ENCODE data around the gene FAH. TPM values are rescaled to one million over a fixed set of nuclear protein-coding genes. Genes with fewer than 3 reads are reported as not detected.

FAH gene
- total RNA-seq, 2 experiments from 2014 or later: 41.1 to 44.3 TPM

DNA sequence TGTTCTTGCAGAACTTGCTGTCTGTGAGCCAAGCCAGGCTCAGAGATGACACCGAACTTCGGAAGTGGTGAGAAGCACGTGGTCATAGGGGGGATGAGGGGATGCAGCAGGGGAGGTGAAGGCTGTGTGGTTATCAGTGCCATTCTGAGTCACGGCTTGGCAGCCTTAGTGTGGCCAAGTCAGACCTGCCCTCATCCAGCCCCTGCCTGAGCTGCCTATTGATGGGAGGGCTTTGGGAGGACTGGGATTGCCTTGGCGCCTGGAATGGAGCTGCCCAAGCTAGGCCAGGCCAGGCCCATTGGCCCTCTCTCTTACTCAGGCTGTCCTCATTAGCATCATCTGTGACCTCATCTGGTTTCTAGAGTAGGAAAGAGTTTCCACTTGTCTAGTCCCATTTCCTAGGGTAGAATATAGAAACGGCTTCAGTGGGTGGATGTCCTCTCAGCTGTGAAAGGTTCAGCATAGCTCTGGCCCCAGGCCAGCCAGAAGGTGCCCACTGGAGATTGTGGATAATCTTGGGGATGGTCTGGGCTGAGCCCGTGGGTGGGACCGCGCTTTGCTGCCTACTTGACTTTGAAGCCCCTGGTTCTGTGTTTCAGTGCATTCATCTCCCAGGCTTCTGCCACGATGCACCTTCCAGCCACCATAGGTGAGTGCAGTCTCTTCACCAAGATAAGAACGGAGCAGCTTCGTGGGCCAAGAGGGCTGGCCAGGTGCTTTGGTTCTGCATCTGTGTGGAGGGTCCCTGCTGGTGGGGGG is 7.2 kb downstream of the FAH start:
- Mint-ChIP-seq H3K36me3 (ENCODE audit: low read depth) (peaks cover 50% of the 10 kb centered on the region), H3K9me3 (ENCODE audit: low read depth) (no peaks in the 10 kb centered on the region), H3K4me1 (peaks cover 27% of the 10 kb centered on the region), H3K4me3 (no peak overlapping the region), H3K27me3 (no peaks in the 10 kb centered on the region), H3K27ac (peak overlapping the region; percentile 70)
- ChIA-PET CTCF (interaction anchor here (0.6 to 0.9 kb wide), 4 partner anchors 14 to 562 kb away, joined by 3 to 5 read pairs (median 3); no protein-coding TSS in a partner anchor), POLR2A (no interaction called here)
- intact Hi-C loops (cut with DNase I, micrococcal nuclease): loop anchor here (1.0 to 10.0 kb wide), 5 partner anchors 8 to 1885 kb away; partner anchors contain the start of genes FAH (in 1 of the 2), MEX3B (in 1 of the 2), MORF4L1 (in 1 of the 2) and MTHFS (in 1 of the 2)
- ATAC-seq: peak; percentile 20
- DNase-seq: peak; percentile 21

DNA sequence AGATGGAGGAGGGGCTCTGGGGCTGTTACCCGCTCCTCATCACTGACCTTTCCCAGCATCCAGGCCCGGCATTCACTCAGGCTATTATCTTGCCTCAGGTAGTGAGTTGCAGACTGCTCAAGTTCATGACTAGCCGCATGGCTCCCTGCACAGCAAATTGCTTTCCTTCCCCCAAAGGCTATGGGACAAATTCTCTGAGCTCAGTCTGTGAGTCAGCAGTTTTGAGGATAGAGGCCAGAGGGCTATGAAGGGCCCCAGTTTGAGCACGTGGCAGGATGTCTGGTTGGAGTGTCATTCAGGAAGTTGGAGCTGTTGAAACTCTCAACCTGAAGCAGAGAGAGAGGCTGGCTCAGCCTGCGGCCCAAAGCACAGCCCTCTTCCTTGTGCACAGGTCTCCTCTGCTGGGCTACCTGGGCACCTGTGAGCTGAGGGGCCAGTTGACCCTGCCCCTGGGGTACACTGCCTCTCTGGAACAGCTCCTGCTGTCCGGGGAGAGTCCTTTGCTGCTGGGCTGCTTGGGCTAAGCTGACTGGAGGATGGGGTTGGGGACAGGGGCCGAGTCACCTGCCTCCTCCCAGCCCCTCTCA is 7.9 kb downstream of the FAH start:
- ATAC-seq (peak; percentile 96), DNase-seq (peak; percentile 77)
- Mint-ChIP-seq H3K4me1 (peaks cover 24% of the 10 kb centered on the region), H3K27me3 (no peaks in the 10 kb centered on the region), H3K4me3 (no peak overlapping the region), H3K36me3 (ENCODE audit: low read depth) (peaks cover 49% of the 10 kb centered on the region), H3K27ac (peak overlapping the region; percentile 70), H3K9me3 (ENCODE audit: low read depth) (no peaks in the 10 kb centered on the region)
- ChIA-PET POLR2A (interaction anchor here (0.6 kb wide), 1 partner anchor 1404 kb away, joined by 5 read pairs; no protein-coding TSS in a partner anchor), CTCF (interaction anchor here (0.5 to 0.9 kb wide), 4 partner anchors 14 to 563 kb away, joined by 3 to 6 read pairs (median 5); no protein-coding TSS in a partner anchor)
- intact Hi-C loops (cut with DNase I, micrococcal nuclease): loop anchor here in 1 of 2 experiments (1.0 to 2.0 kb wide), 2 partner anchors 8 to 102 kb away; partner anchors contain the start of genes FAH and ZFAND6

GRCh38 chr15:80161468-80162016 is 8.7 kb downstream of the FAH start:
- Mint-ChIP-seq H3K4me1 (peaks cover 22% of the 10 kb centered on the region), H3K27ac (peak overlapping the region; percentile 58), H3K9me3 (ENCODE audit: low read depth) (no peaks in the 10 kb centered on the region), H3K27me3 (no peaks in the 10 kb centered on the region), H3K4me3 (no peak overlapping the region), H3K36me3 (ENCODE audit: low read depth) (peaks cover 49% of the 10 kb centered on the region)
- ATAC-seq: no peak
- no peak for DNase-seq
- ChIA-PET POLR2A (no interaction called here), CTCF (interaction anchor here (0.7 kb wide), 1 partner anchor 245 kb away, joined by 6 read pairs; no protein-coding TSS in a partner anchor)
- intact Hi-C loops (cut with DNase I, micrococcal nuclease): loop anchor here in 1 of 2 experiments (2.0 kb wide), 1 partner anchor 103 kb away; the partner anchor contains the start of gene ZFAND6

GRCh38 chr15:80162059-80162554 is 9.3 kb downstream of the FAH start:
- ATAC-seq: no peak
- DNase-seq: no peak
- H3K4me3 Mint-ChIP-seq: no peak overlapping the region
- peaks cover 22% of the 10 kb centered on the region for H3K4me1 Mint-ChIP-seq
- H3K27me3 Mint-ChIP-seq: no peaks in the 10 kb centered on the region
- ChIA-PET CTCF (no interaction called here), POLR2A (no interaction called here)
- intact Hi-C loops (cut with DNase I, micrococcal nuclease): no loop called here
- peaks cover 49% of the 10 kb centered on the region for H3K36me3 Mint-ChIP-seq (ENCODE audit: low read depth)
- H3K27ac Mint-ChIP-seq: no peak overlapping the region
- H3K9me3 Mint-ChIP-seq (ENCODE audit: low read depth): no peaks in the 10 kb centered on the region

GRCh38 chr15:80163217-80163616 is 10.4 kb downstream of the FAH start:
- intact Hi-C loops (cut with DNase I, micrococcal nuclease): no loop called here
- ATAC-seq (no peak), DNase-seq (no peak)
- H3K9me3 Mint-ChIP-seq (ENCODE audit: low read depth): no peaks in the 10 kb centered on the region
- no peak overlapping the region for H3K27ac Mint-ChIP-seq
- H3K4me3 Mint-ChIP-seq: no peak overlapping the region
- CTCF ChIA-PET: interaction anchor here (0.8 kb wide), 2 partner anchors 312 to 523 kb away, joined by 3 read pairs; no protein-coding TSS in a partner anchor
- POLR2A ChIA-PET: no interaction called here
- peaks cover 49% of the 10 kb centered on the region for H3K36me3 Mint-ChIP-seq (ENCODE audit: low read depth)
- H3K4me1 Mint-ChIP-seq: peaks cover 22% of the 10 kb centered on the region
- H3K27me3 Mint-ChIP-seq: no peaks in the 10 kb centered on the region

DNA sequence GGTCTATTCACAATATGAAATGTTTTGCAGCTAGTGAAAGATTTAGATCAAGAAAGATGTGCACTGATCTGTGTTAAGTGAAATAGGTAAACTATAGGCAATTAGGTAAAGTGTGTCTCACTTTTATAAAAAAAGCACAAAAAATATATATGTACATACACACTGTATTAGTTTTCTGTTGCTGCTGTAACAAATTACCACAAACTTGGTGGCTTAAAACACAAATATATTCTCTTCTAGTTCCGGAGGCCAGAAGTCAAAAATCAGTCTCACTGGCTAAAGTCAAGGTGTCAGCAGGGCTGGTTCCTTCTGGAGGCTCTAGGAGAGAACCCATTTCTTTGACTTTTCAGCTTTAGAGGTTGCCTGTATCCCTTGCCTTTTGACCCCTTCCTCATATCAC is 11.1 kb downstream of the FAH start:
- no peaks in the 10 kb centered on the region for H3K9me3 Mint-ChIP-seq (ENCODE audit: low read depth)
- DNase-seq (no peak), ATAC-seq (no peak)
- no peaks in the 10 kb centered on the region for H3K27me3 Mint-ChIP-seq
- ChIA-PET CTCF (no interaction called here), POLR2A (no interaction called here)
- H3K36me3 Mint-ChIP-seq (ENCODE audit: low read depth): peaks cover 48% of the 10 kb centered on the region
- no peak overlapping the region for H3K27ac Mint-ChIP-seq
- no peak overlapping the region for H3K4me3 Mint-ChIP-seq
- intact Hi-C loops (cut with DNase I, micrococcal nuclease): no loop called here
- H3K4me1 Mint-ChIP-seq: peaks cover 22% of the 10 kb centered on the region

- Mint-ChIP-seq H3K4me1 (no peaks in the 10 kb centered on the region), H3K4me3 (no peak overlapping the region), H3K9me3 (ENCODE audit: low read depth) (no peaks in the 10 kb centered on the region), H3K27ac (no peak overlapping the region), H3K36me3 (ENCODE audit: low read depth) (peaks cover 20% of the 10 kb centered on the region), H3K27me3 (no peaks in the 10 kb centered on the region)
- intact Hi-C loops (cut with DNase I, micrococcal nuclease): no loop called here
- ChIA-PET CTCF (interaction anchor here (0.5 to 0.9 kb wide), 2 partner anchors 88 to 175 kb away, joined by 3 to 5 read pairs; no protein-coding TSS in a partner anchor), POLR2A (interaction anchor here (0.6 kb wide), 1 partner anchor 96 kb away, joined by 7 read pairs; no protein-coding TSS in a partner anchor)
- DNase-seq (no peak), ATAC-seq (no peak)
Observed at GRCh38 chr15:80167936-80168335, 15.1 kb downstream of the FAH start.

GRCh38 chr15:80168421-80168820 is 15.6 kb downstream of the FAH start:
- ChIA-PET POLR2A (no interaction called here), CTCF (interaction anchor here (0.5 to 0.9 kb wide), 3 partner anchors 89 to 282 kb away, joined by 3 to 5 read pairs (median 4); no protein-coding TSS in a partner anchor)
- no peaks in the 10 kb centered on the region for H3K27me3 Mint-ChIP-seq
- no peaks in the 10 kb centered on the region for H3K4me1 Mint-ChIP-seq
- intact Hi-C loops (cut with DNase I, micrococcal nuclease): no loop called here
- H3K36me3 Mint-ChIP-seq (ENCODE audit: low read depth): peaks cover 20% of the 10 kb centered on the region
- no peak overlapping the region for H3K4me3 Mint-ChIP-seq
- H3K9me3 Mint-ChIP-seq (ENCODE audit: low read depth): no peaks in the 10 kb centered on the region
- DNase-seq (no peak), ATAC-seq (no peak)
- H3K27ac Mint-ChIP-seq: no peak overlapping the region

GRCh38 chr15:80169768-80170357 is 17.1 kb downstream of the FAH start:
- Mint-ChIP-seq H3K27ac (no peak overlapping the region), H3K27me3 (no peaks in the 10 kb centered on the region), H3K9me3 (ENCODE audit: low read depth) (no peaks in the 10 kb centered on the region), H3K4me1 (no peaks in the 10 kb centered on the region), H3K4me3 (no peak overlapping the region), H3K36me3 (ENCODE audit: low read depth) (peaks cover 10% of the 10 kb centered on the region)
- intact Hi-C loops (cut with DNase I, micrococcal nuclease): loop anchor here (5.0 to 10.0 kb wide), 5 partner anchors 108 to 405 kb away; no protein-coding TSS in a partner anchor
- ChIA-PET POLR2A (no interaction called here), CTCF (interaction anchor here (0.5 to 0.7 kb wide), 2 partner anchors 111 to 630 kb away, joined by 3 read pairs; no protein-coding TSS in a partner anchor)
- DNase-seq: no peak
- no peak for ATAC-seq

DNA sequence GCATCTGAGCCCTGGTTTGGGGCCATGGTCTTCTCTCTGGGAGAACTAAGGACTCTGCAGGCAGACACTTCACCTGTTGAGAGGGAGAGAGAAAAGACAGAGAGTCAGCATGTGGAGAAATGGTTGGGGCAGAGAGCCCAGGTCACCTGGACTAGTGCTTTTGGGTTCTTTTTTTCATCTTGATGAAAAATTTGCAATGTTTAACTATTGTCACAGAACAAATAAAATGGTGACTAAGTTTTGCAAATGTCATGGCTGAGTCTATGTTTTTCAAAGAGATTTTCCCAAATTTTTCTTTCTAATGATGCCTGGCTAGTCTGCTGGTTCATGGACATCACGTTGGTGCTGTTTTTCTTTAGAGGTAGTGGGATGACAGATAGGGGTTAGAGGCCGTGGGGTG is 17.8 kb downstream of the FAH start:
- CTCF ChIA-PET: interaction anchor here (0.5 kb wide), 1 partner anchor 112 kb away, joined by 3 read pairs; no protein-coding TSS in a partner anchor
- H3K27me3 Mint-ChIP-seq: no peaks in the 10 kb centered on the region
- H3K4me1 Mint-ChIP-seq: no peaks in the 10 kb centered on the region
- no peak for ATAC-seq
- no peaks in the 10 kb centered on the region for H3K9me3 Mint-ChIP-seq (ENCODE audit: low read depth)
- no peak for DNase-seq
- POLR2A ChIA-PET: no interaction called here
- H3K4me3 Mint-ChIP-seq: no peak overlapping the region
- no peak overlapping the region for H3K27ac Mint-ChIP-seq
- intact Hi-C loops (cut with DNase I, micrococcal nuclease): loop anchor here (5.0 to 10.0 kb wide), 5 partner anchors 108 to 406 kb away; no protein-coding TSS in a partner anchor
- peaks cover 13% of the 10 kb centered on the region for H3K36me3 Mint-ChIP-seq (ENCODE audit: low read depth)

DNA sequence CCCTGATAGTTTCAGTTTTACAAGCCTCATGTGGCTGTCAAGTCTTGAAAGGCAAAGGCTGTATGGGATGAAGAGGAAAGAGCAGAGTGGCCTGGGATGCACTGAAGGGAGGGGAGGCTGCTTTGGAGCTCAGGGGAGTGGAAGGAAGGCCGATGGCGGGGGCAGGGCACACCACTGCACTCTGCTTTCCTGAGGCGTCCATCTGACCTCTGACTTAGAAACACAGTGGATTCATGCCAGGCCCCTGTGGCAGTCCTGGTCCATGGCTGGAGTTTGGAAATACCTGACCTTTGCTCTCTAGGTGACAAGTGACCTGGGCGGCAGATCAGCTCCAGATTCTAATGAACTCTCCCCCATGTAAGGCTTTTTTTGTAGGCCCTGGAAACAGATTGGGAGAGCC is 19.0 kb downstream of the FAH start:
- POLR2A ChIA-PET: no interaction called here
- peaks cover 18% of the 10 kb centered on the region for H3K36me3 Mint-ChIP-seq (ENCODE audit: low read depth)
- ATAC-seq (no peak), DNase-seq (no peak)
- H3K9me3 Mint-ChIP-seq (ENCODE audit: low read depth): no peaks in the 10 kb centered on the region
- CTCF ChIA-PET: interaction anchor here (0.6 to 1.6 kb wide), 9 partner anchors 10 to 340 kb away, joined by 3 to 5 read pairs (median 4); no protein-coding TSS in a partner anchor
- no peaks in the 10 kb centered on the region for H3K27me3 Mint-ChIP-seq
- H3K4me3 Mint-ChIP-seq: no peak overlapping the region
- intact Hi-C loops (cut with DNase I, micrococcal nuclease): loop anchor here (2.0 to 10.0 kb wide), 6 partner anchors 109 to 791 kb away; no protein-coding TSS in a partner anchor
- no peak overlapping the region for H3K27ac Mint-ChIP-seq
- H3K4me1 Mint-ChIP-seq: no peaks in the 10 kb centered on the region
